ENCODE data around the gene MRPL43. TPM values are rescaled to one million over a fixed set of nuclear protein-coding genes. Genes with fewer than 3 reads are reported as not detected.

MRPL43 gene
- total and polyA plus RNA-seq, 9 of the 15 experiments (the other 6 are each of a cell fraction or from before 2014, with no cell fraction given): 15.1 to 63.7 (median 37.2) TPM

DNA sequence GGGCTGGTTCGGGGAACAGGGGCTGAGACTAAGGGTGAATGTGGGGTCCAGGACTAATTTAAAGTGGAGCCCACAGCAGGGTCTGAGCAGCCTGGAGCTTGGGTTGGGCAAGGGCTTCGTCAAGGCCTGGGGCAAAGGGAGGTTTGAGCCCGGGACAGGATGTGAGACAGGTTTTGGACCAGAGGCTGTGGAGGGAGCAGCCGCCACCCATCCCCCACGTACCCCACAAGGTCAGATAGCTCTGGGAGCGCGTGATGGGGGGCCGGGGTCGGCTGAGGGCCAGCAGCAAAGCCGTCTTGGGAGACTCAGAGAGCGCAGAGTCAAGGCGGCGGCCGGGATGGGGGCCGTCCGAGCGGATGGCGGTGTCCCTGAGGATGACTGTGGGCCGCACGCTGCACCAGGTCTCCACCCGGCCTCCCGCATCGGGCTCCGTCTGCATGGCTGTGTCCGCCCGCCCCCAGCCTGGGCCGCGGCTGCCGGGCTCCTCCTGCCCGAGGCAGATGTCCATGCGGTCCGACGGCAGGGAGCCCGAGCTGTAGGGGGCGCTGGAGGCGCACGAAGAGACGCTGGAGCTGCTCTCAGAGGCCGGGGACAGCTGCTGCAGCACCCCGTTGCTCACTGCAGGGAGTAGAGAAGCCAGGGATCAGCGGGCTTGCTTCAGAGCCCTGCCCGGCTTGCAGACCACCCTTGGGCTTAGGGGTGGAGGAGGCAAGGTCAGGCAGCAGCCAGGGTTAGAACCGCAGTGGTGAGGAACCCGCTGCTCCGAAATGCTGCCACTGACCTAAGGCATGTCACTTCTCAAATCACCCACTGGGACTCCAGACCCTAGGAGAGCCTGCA is 31.5 kb upstream of the MRPL43 start (continued):
- peak; percentile 69; the same call in 1 of the 2 replicates for TF ChIP-seq ZSCAN29 (IDR thresholded peaks at IDR 0.05)
- TF ChIP-seq ARNT (IDR thresholded peaks at IDR 0.05): no peak
- TF ChIP-seq, protein P1, sequence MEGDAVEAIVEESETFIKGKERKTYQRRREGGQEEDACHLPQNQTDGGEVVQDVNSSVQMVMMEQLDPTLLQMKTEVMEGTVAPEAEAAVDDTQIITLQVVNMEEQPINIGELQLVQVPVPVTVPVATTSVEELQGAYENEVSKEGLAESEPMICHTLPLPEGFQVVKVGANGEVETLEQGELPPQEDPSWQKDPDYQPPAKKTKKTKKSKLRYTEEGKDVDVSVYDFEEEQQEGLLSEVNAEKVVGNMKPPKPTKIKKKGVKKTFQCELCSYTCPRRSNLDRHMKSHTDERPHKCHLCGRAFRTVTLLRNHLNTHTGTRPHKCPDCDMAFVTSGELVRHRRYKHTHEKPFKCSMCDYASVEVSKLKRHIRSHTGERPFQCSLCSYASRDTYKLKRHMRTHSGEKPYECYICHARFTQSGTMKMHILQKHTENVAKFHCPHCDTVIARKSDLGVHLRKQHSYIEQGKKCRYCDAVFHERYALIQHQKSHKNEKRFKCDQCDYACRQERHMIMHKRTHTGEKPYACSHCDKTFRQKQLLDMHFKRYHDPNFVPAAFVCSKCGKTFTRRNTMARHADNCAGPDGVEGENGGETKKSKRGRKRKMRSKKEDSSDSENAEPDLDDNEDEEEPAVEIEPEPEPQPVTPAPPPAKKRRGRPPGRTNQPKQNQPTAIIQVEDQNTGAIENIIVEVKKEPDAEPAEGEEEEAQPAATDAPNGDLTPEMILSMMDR (IDR thresholded peaks at IDR 0.05 in 2 of 3, conservative IDR thresholded peaks at IDR 0.05 in 1 of 3; ENCODE audit: insufficient read depth in 2 of 3, low read depth in 1 of 3, low read length in 3 of 3): peak; percentile 73 to 92 (median 78)
- TF ChIP-seq NFXL1 (CRISPR knock-in tag; IDR thresholded peaks at IDR 0.05): no peak
- no peak for TF ChIP-seq HMG20B (CRISPR knock-in tag; IDR thresholded peaks at IDR 0.05)
- 0 out of 2 replicates have a peak, but pooled peaks have one; percentile 4 for TF ChIP-seq CBFA2T3 (IDR thresholded peaks at IDR 0.05)
- TF ChIP-seq RAD21 (CRISPR knock-in tag; conservative IDR thresholded peaks at IDR 0.05 in 1 of 2, IDR thresholded peaks at IDR 0.05 in 1 of 2): peak; percentile 66 to 75
- no peak for TF ChIP-seq C11orf30 (IDR thresholded peaks at IDR 0.05; ENCODE audit: low read depth)
- no peak for TF ChIP-seq RFX1 (IDR thresholded peaks at IDR 0.05)
- no peak for TF ChIP-seq ZFX (CRISPR knock-in tag; IDR thresholded peaks at IDR 0.05)
- TF ChIP-seq, protein P2, sequence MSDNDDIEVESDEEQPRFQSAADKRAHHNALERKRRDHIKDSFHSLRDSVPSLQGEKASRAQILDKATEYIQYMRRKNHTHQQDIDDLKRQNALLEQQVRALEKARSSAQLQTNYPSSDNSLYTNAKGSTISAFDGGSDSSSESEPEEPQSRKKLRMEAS (CRISPR knock-in tag; IDR thresholded peaks at IDR 0.05): peak; percentile 97
- peak; percentile 10; the same call in 1 of the 2 replicates for TF ChIP-seq NFIC (IDR thresholded peaks at IDR 0.05)
- TF ChIP-seq, protein P3, sequence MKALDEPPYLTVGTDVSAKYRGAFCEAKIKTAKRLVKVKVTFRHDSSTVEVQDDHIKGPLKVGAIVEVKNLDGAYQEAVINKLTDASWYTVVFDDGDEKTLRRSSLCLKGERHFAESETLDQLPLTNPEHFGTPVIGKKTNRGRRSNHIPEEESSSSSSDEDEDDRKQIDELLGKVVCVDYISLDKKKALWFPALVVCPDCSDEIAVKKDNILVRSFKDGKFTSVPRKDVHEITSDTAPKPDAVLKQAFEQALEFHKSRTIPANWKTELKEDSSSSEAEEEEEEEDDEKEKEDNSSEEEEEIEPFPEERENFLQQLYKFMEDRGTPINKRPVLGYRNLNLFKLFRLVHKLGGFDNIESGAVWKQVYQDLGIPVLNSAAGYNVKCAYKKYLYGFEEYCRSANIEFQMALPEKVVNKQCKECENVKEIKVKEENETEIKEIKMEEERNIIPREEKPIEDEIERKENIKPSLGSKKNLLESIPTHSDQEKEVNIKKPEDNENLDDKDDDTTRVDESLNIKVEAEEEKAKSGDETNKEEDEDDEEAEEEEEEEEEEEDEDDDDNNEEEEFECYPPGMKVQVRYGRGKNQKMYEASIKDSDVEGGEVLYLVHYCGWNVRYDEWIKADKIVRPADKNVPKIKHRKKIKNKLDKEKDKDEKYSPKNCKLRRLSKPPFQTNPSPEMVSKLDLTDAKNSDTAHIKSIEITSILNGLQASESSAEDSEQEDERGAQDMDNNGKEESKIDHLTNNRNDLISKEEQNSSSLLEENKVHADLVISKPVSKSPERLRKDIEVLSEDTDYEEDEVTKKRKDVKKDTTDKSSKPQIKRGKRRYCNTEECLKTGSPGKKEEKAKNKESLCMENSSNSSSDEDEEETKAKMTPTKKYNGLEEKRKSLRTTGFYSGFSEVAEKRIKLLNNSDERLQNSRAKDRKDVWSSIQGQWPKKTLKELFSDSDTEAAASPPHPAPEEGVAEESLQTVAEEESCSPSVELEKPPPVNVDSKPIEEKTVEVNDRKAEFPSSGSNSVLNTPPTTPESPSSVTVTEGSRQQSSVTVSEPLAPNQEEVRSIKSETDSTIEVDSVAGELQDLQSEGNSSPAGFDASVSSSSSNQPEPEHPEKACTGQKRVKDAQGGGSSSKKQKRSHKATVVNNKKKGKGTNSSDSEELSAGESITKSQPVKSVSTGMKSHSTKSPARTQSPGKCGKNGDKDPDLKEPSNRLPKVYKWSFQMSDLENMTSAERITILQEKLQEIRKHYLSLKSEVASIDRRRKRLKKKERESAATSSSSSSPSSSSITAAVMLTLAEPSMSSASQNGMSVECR (CRISPR knock-in tag; IDR thresholded peaks at IDR 0.05): peak; percentile 55
- no peak for TF ChIP-seq ZBTB1 (CRISPR knock-in tag; IDR thresholded peaks at IDR 0.05; ENCODE audit: borderline replicate concordance, low read depth)
- peak; percentile 36; the same call in 1 of the 2 replicates for TF ChIP-seq CXXC5 (CRISPR knock-in tag; IDR thresholded peaks at IDR 0.05)
- no peak for TF ChIP-seq ZNF140 (CRISPR knock-in tag; IDR thresholded peaks at IDR 0.05)
- 0 out of 4 replicates have a peak, but pooled peaks of 1 of the 2 experiments have one; percentile 27 for TF ChIP-seq MAZ (CRISPR knock-in tag; conservative IDR thresholded peaks at IDR 0.05 in 1 of 2, IDR thresholded peaks at IDR 0.05 in 1 of 2)
